ENCODE measurements around the gene CRYBB3. TPM values are rescaled to one million over a fixed set of nuclear protein-coding genes. Genes with fewer than 3 reads are reported as not detected.

CRYBB3 gene
- total RNA-seq, 1 experiment from 2014 or later: 0.39 TPM

DNA sequence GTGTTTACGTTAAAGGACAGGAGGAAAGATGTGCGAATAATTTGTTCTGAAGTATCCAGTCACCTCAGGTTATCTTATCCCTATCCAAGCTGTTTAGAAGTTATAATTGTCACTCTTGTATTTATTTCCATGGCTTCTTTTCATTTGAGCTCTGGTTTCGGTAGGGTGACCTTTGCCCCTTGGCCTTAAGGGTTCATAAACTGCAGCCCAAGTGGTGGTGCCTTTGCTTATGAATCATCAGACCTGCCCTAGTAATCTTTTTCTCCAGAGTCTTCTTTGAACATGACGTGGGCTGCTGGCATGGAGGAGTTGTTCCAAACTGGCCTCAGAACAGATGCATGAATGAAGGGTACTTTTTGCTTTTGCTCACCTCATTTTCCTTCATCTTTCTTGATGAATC, 6.5 kb upstream of the CRYBB3 start:
- H3K23me2 ChIP-seq (ENCODE audit: insufficient read length, low read depth, low read length, poor library complexity, severe bottlenecking): no peaks in the 10 kb centered on the region
- H3K4me2 ChIP-seq (ENCODE audit: insufficient read depth, insufficient read length, low read length): no peak overlapping the region
- no peak overlapping the region for H2AFZ ChIP-seq (ENCODE audit: low read length)
- no peak overlapping the region for H2BK120ac ChIP-seq (ENCODE audit: low read depth, low read length, poor library complexity, severe bottlenecking)
- no CpG with 5 or more reads among the region's 4 CpGs for WGBS (ENCODE audit: extremely low coverage, insufficient read length, low lambda C conversion rate)
- Mint-ChIP-seq H3K4me1 (no peaks in the 10 kb centered on the region), H3K9me3 (peaks cover 0 to 3% of the 10 kb centered on the region in 2 experiments; a peak in 3 of 5 replicates), H3K4me3 (no peak overlapping the region), H3K27ac (no peak overlapping the region), H3K27me3 (ENCODE audit: low read depth) (no peaks in the 10 kb centered on the region), H3K36me3 (ENCODE audit: insufficient read depth in 1 of 3, low read depth in 3 of 3) (peaks cover 18 to 37% (median 35%) of the 10 kb centered on the region in 3 experiments; a peak in 6 of 7 replicates)
- no peak overlapping the region for H3T11ph ChIP-seq (ENCODE audit: low read length)
- no peaks in the 10 kb centered on the region for H3K79me2 ChIP-seq (ENCODE audit: insufficient read depth, low read length)
- no peak overlapping the region for H4K91ac ChIP-seq (ENCODE audit: insufficient read length, low read depth, low read length)
- no peaks in the 10 kb centered on the region for H3K4me1 ChIP-seq (ENCODE audit: insufficient read depth, low read length)
- no peak overlapping the region for H2BK20ac ChIP-seq (ENCODE audit: low read depth, low read length, poor library complexity, severe bottlenecking)
- H3K79me1 ChIP-seq (ENCODE audit: insufficient read depth, low read depth, low read length, poor library complexity, severe bottlenecking): no peaks in the 10 kb centered on the region
- H4K8ac ChIP-seq (replicated peaks; ENCODE audit: insufficient read length, low read depth, low read length): no peak overlapping the region
- H3K9ac ChIP-seq (ENCODE audit: extremely low read depth, insufficient read length, low read length): no peak overlapping the region
- no peak overlapping the region for H2BK12ac ChIP-seq (ENCODE audit: insufficient read length, low read depth, low read length)
- H3K56ac ChIP-seq (ENCODE audit: insufficient read length, low read depth, low read length): no peak overlapping the region
- H3K18ac ChIP-seq (ENCODE audit: insufficient read length, low read depth, low read length): no peak overlapping the region
- no peak overlapping the region for H2BK15ac ChIP-seq (ENCODE audit: low read depth, low read length)
- no peaks in the 10 kb centered on the region for H3K27me3 ChIP-seq (ENCODE audit: insufficient read depth, low read length)
- TF ChIP-seq, protein P1, sequence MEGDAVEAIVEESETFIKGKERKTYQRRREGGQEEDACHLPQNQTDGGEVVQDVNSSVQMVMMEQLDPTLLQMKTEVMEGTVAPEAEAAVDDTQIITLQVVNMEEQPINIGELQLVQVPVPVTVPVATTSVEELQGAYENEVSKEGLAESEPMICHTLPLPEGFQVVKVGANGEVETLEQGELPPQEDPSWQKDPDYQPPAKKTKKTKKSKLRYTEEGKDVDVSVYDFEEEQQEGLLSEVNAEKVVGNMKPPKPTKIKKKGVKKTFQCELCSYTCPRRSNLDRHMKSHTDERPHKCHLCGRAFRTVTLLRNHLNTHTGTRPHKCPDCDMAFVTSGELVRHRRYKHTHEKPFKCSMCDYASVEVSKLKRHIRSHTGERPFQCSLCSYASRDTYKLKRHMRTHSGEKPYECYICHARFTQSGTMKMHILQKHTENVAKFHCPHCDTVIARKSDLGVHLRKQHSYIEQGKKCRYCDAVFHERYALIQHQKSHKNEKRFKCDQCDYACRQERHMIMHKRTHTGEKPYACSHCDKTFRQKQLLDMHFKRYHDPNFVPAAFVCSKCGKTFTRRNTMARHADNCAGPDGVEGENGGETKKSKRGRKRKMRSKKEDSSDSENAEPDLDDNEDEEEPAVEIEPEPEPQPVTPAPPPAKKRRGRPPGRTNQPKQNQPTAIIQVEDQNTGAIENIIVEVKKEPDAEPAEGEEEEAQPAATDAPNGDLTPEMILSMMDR (conservative IDR thresholded peaks at IDR 0.05): no peak
- H4K5ac ChIP-seq (ENCODE audit: insufficient read length, low read depth, low read length): no peak overlapping the region
- no peak overlapping the region for H3K4ac ChIP-seq (ENCODE audit: low read depth, low read length)
- no peak overlapping the region for H3K27ac ChIP-seq (ENCODE audit: insufficient read length, low read depth, low read length)
- no peak overlapping the region for H2BK5ac ChIP-seq (ENCODE audit: insufficient read length, low read length)
- H3K14ac ChIP-seq (ENCODE audit: insufficient read depth, low read length): no peak overlapping the region
- H4K20me1 ChIP-seq (ENCODE audit: control insufficient read depth, insufficient read depth, insufficient read length): no peaks in the 10 kb centered on the region
- no peak for DNase-seq
- H3K9me3 ChIP-seq (ENCODE audit: control insufficient read depth, low read depth, low read length): no peaks in the 10 kb centered on the region
- H2AK5ac ChIP-seq (ENCODE audit: insufficient read length, low read length): no peak overlapping the region
- no peak overlapping the region for H3K23ac ChIP-seq (ENCODE audit: insufficient read length, low read depth, low read length)

Measured in H9 (cell line).